H1 (cell line): ENCODE results near the gene LAD1.

ENCODE experiments used
- CTCF ChIP-seq, 3 experiments: IDR thresholded peaks; 1 replicate in 2 of 3; 2 replicates in 1 of 3; pipeline versions ENCODE4 v1.5.1 to v1.6.1; 2011; ENCODE audit warnings: low read length in 3 of 3, mild to moderate bottlenecking in 3 of 3, inconsistent platforms in 2 of 3, low read depth in 1 of 3, moderate library complexity in 1 of 3; ENCODE audit not compliant: insufficient read depth in 1 of 3; ENCODE audit errors: control extremely low read depth in 1 of 3
- EP300 ChIP-seq, 2 experiments: IDR thresholded peaks; 1 replicate in 1 of 2; 2 replicates in 1 of 2; pipeline ENCODE4 v1.6.1; 2011 to 2012; ENCODE audit warnings: low read depth in 2 of 2, low read length in 2 of 2, mild to moderate bottlenecking in 2 of 2, borderline replicate concordance in 1 of 2, inconsistent platforms in 1 of 2, moderate library complexity in 1 of 2
- GABPA ChIP-seq: IDR thresholded peaks from 2 replicates; pipeline ENCODE4 v1.6.1; 2011; ENCODE audit warnings: mild to moderate bottlenecking, low read length, moderate library complexity, borderline replicate concordance; ENCODE audit not compliant: insufficient read depth
- HDAC2 ChIP-seq, 2 experiments: fragments of 300-600 bp in 1 of 2; sonication (generic) in 1 of 2; IDR thresholded peaks; 2 replicates each; pipeline ENCODE4 v1.6.1; 2011 to 2012; ENCODE audit warnings: low read depth in 2 of 2, low read length in 2 of 2, mild to moderate bottlenecking in 2 of 2, moderate library complexity in 2 of 2, borderline replicate concordance in 1 of 2, inconsistent platforms in 1 of 2
- HDAC6 ChIP-seq: IDR thresholded peaks from one replicate; pipeline ENCODE4 v1.7.1; 2012; ENCODE audit warnings: low read depth, mild to moderate bottlenecking, inconsistent platforms, low read length, moderate library complexity
- RFX5 ChIP-seq: IDR thresholded peaks from 2 replicates; pipeline ENCODE4 v1.6.1; 2011; ENCODE audit warnings: low read depth, low read length, improper control_type of control experiment, borderline replicate concordance
- RXRA ChIP-seq: IDR thresholded peaks from 2 replicates; pipeline ENCODE4 v1.6.1; 2011; ENCODE audit warnings: low read depth, mild to moderate bottlenecking, low read length, moderate library complexity; ENCODE audit not compliant: insufficient read depth
- SP1 ChIP-seq: IDR thresholded peaks from 2 replicates; pipeline ENCODE4 v1.6.1; 2011; ENCODE audit warnings: low read depth, low read length
- TAF1 ChIP-seq: IDR thresholded peaks from 2 replicates; pipeline ENCODE4 v1.6.1; 2011; ENCODE audit warnings: mild to moderate bottlenecking, low read depth, low read length
- USF2 ChIP-seq: IDR thresholded peaks from 2 replicates; pipeline ENCODE4 v1.6.1; 2011; ENCODE audit warnings: low read length, improper control_type of control experiment
- YY1 ChIP-seq: IDR thresholded peaks from 2 replicates; pipeline ENCODE4 v1.6.1; 2011; ENCODE audit warnings: low read depth, mild to moderate bottlenecking, low read length

DNA sequence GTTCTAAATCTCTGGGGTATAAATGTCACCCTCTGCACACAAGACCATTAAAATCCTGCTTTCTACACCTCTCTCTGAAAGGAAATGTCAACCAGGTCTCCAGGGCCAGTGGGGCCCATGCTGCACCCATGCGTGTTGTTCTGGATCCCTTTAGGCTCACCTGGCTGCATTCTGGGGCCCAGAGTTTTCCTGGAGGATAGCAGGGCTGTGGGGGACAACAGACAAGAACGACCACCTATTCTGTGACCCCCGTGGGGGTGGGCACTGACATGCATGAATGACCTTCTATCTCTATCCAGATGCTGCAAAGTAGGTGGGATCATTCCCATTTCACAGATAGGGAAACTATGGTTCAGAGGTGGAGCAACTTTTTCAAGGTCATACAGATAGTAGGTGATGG lies 63.2 kb downstream of the LAD1 start:
- TF ChIP-seq CTCF (IDR thresholded peaks at IDR 0.05; ENCODE audit: control extremely low read depth in 1 of 3, insufficient read depth in 1 of 3, low read depth in 1 of 3, low read length in 3 of 3) (no peak), USF2 (no peak), HDAC6 (no peak), RXRA (no peak), EP300 (IDR thresholded peaks at IDR 0.05; ENCODE audit: borderline replicate concordance in 1 of 2, low read depth in 2 of 2, low read length in 2 of 2) (no peak), HDAC2 (IDR thresholded peaks at IDR 0.05; ENCODE audit: borderline replicate concordance in 1 of 2, low read depth in 2 of 2, low read length in 2 of 2) (no peak), TAF1 (no peak), RFX5 (no peak), GABPA (no peak), YY1 (no peak), SP1 (no peak)
